ENCODE data around the gene KCNJ5.

The KCNJ5 gene

GRCh38 chr11:128962896-128963295, 71.7 kb downstream of the KCNJ5 start:
- no peak for DNase-seq

- peak; percentile 82 for DNase-seq
Measured at GRCh38 chr11:128963744-128964325, 72.7 kb downstream of the KCNJ5 start.

- peak; percentile 17 for DNase-seq
Measured at GRCh38 chr11:128964463-128964930, 73.3 kb downstream of the KCNJ5 start.

DNA sequence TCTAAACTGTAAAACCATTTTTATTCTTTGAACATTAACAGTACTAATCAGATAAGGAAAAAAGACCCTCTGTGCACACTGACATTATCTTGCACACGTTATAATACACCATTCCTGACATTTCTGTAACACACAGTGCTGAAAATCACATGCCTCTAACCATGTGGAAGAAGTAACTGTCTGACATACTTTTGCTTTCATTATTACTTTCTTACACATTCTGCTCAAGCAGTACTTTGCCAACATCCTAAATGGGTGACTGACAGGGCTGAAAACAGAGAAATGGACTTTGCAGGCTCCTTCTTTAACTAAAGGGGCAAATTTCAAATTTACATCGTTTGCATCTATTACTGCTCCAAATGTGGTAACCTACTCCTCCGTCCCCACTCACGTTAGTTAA, 74.3 kb downstream of the KCNJ5 start:
- peak; percentile 74 for DNase-seq

- no peak for DNase-seq
Measured at GRCh38 chr11:128967578-128967977, 76.4 kb downstream of the KCNJ5 start.

DNA sequence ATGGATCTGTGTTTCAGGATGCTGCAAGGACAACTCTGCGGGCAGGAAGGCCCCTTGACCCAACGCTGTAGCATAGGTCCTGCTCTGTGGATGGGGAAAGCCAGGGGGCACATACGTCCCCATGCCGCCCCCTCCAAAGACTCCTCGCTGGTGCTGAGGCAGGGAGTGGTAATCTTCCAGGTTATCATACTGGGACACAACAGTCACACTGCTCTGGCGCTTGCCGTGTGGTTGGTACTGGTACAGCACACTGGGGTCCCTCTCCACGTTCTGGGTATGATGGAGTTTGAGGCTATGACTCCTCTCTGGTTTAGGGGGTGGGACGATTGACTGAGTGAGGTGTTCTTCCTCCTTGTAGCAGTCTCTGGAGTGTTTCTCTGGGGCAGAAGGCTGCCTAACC, 77.8 kb downstream of the KCNJ5 start:
- no peak for DNase-seq
